ENCODE data around the gene PSME4. TPM values are rescaled to one million over a fixed set of nuclear protein-coding genes. Genes with fewer than 3 reads are reported as not detected.

Gene PSME4
- total RNA-seq = 10 to 100 TPM; 41.6 to 49.9 TPM
- long read RNA-seq, donor 1, partial matches to known transcripts = 3 of 5 reads
- long read RNA-seq, donor 1, other reads (novel, unspliced or antisense) = 2 of 5 reads
- long read RNA-seq, donor 2, partial matches to known transcripts = 4 of 6 reads
- long read RNA-seq, donor 2, other reads (novel, unspliced or antisense) = 2 of 6 reads

DNA sequence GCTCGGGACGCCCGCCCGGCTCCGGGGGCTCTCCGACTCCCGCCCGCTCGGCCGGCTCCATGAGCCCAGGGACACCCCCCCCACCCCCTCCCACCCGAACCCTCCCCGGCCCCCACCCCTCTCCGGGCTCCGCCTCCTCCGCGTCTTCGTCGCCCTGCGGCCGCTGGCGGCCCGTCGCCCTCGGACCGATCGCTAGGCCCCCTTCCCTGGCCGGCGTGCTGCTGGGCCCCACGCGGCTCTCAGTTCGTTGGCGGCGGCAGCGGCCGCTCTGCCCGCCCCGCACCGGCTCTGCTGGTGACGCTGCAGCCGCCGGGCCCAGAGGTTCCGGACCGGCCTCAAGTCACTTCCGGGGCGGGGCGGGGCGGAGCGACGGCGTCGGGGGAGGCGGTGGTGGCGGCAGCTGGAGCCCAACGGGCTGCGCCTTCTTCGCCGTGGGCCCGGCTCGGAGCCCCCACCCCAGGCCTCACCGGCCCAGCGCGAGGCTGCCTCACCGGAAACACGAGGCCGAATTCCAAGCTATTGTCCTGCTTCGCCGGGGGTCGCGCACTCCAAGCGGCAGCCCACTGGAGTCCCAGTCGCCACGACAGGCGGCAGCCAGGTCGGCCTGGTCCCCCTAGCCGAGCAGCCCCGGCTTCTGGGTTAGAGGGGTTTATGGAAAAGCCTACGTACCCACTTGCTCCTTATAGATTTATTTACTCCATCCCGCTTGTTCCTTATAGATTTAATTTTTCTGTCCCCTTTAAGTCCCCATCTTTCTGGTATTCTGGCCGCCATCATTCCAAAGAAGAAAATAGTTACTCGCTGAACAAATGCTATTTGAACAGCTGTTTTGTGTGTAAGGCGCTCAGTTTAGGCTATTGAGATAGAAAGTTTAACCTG, at the start of gene PSME4:
PSME4 (minus strand) TSS at position 270 of the 879 bp plus-strand sequence; CDS start at position 61, 209 bp downstream.
- peak; percentile 99 for DNase-seq (ENCODE audit: low spot score)
- intact Hi-C loops (cut with DNase I) = no loop called here

- no peak for DNase-seq (ENCODE audit: low spot score)
- intact Hi-C loops (cut with DNase I) = no loop called here
These were observed 45.3 kb upstream of the PSME4 start for GRCh38 chr2:54015798-54016699.

DNA sequence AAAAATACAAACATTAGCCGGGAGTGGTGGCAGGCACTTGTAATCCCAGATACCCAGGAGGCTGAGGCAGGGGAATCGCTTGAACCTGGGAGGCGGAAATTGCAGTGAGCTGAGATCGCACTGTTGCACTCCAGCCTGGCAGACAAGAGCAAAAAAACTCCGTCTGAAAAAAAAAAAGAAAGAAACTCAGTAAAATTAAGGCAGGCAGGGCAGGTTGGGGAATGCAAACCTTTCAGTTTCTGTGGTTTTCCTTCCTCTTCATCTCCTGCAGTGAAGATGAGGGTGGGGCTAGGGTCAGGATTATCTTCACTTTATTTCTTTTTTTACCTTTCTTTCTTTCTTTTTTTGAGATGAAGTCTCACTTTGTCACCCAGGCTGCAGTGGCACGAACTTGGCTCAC, 43.2 kb upstream of the PSME4 start:
- DNase-seq (ENCODE audit: low spot score) = no peak
- intact Hi-C loops (cut with DNase I) = no loop called here

DNA sequence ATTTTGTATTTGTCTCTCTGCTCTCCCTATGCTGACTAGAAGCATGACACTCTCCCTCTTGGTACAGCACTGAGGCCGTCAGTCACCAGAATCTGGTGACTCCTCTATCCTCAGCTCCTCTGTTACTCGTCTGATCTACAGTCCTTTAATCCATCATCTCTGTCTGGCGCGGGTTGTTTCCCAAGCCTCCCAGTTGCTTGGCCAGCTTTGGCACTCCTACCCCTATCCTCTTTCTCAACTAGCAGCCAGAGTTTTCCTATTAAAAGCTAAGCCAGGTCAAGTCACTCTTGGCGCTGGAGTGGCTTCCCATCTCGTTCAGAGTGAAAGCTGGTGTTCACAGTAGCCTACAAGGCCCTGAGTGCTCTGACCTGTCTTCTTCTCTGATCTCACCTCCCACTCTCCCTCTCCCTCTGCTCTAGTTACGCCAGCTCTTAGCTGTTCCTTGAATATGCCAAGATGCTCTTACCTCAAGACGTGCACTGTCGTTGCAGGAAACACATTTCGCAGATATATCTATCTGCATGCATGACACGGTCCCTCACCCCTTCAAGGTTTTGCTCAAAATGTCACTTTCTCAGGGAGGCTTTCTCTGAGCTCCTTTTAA, 41.8 kb upstream of the PSME4 start:
- no peak for DNase-seq (ENCODE audit: low spot score)
- intact Hi-C loops (cut with DNase I) = no loop called here

DNA sequence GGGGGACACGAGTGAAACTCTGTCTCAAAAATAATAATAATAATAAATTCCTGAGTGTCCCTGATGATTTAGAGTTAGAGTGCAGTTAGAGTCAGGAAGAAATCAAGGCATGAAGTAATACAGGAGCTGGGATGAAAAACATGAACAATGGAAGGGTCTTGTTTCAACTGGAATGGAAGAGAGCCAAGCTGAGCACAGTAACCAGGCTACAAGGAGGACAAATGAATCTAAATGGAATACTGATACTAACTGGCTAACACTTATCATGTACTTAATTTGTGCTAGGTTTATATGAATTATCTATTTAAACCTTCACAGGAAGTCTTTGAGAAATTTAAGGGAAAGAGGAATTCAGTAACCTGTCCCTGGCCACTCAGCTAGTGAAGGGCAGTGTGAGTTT, 38.8 kb upstream of the PSME4 start:
- intact Hi-C loops (cut with DNase I) = no loop called here
- DNase-seq (ENCODE audit: low spot score) = no peak

DNA sequence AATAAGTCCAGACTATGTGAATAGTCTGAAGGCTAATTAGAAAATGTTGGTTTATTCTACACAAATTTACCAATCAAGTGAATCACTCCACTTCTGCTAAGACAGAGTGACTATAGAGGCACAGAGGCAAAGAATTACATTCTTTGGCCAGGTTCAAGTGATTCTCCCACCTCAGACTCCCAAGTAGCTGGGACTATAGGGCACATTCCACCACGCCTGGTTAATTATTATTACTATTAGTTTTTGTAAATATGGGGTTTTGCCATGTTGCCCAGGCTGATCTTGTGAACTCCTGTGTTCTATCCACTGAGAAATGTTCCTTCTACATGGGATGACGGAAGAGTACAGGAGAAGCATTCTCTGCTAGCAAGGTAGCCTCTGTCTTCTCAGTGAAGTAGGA, 37.6 kb upstream of the PSME4 start:
- intact Hi-C loops (cut with DNase I) = no loop called here
- DNase-seq (ENCODE audit: low spot score) = no peak

DNA sequence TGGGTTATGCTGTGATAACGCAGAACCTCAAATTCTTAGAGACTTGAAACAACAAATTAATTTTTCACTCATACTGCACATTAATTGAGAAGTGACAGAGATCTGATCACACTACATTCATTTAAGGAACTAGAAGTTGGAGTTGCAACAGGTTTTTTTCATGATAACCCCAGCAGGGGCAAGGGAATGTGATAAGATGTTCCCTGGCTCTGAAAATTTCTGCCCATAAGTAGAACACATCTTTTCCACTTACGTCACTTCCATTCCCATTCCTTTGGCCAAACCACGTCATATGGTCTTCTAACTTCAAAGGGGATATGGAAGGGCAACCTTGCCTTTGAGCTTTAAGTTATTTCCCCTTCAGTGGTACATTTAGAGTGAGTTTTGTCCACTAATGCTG, 29.7 kb upstream of the PSME4 start:
- no peak for DNase-seq (ENCODE audit: low spot score)
- intact Hi-C loops (cut with DNase I) = no loop called here

DNA sequence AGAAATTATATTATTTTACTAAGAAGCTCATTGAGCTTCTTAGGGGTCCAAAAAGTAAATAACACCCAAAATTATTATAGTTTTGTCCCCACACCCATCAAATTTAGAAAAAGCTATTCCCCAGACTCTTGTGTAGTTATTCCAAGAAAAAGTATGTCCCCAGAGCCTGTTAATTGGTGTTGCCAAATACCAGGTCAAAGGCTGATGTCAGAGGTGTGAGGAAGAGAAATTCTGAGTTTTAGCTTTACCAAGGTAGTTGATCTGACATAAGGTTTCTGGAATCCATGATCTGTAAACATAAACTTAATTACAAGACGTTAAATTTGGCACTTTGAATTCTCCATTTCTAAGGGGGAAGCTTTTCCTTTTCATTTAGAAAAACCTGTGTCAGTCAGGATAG, 29.3 kb upstream of the PSME4 start:
- intact Hi-C loops (cut with DNase I) = no loop called here
- DNase-seq (ENCODE audit: low spot score) = no peak

DNA sequence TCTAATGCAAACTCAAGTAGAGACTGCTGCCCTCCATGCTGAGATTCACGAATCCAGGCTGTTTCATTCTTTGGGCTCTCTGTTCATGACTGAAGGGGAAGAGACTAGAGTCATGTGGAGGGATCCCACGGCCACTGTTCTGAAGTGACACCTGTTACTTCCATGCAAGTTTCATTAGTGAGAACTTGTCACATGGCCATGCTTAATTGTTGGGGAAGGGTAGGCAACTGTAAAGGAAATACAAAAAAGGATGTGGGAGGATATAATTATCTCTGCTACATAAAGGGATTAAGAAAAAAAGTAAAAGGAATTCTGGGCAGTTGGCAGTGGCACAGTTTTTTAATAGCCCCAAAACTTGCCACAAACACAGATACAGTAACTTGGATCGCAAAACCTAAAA, 28.0 kb upstream of the PSME4 start:
- DNase-seq (ENCODE audit: low spot score) = no peak
- intact Hi-C loops (cut with DNase I) = no loop called here

DNA sequence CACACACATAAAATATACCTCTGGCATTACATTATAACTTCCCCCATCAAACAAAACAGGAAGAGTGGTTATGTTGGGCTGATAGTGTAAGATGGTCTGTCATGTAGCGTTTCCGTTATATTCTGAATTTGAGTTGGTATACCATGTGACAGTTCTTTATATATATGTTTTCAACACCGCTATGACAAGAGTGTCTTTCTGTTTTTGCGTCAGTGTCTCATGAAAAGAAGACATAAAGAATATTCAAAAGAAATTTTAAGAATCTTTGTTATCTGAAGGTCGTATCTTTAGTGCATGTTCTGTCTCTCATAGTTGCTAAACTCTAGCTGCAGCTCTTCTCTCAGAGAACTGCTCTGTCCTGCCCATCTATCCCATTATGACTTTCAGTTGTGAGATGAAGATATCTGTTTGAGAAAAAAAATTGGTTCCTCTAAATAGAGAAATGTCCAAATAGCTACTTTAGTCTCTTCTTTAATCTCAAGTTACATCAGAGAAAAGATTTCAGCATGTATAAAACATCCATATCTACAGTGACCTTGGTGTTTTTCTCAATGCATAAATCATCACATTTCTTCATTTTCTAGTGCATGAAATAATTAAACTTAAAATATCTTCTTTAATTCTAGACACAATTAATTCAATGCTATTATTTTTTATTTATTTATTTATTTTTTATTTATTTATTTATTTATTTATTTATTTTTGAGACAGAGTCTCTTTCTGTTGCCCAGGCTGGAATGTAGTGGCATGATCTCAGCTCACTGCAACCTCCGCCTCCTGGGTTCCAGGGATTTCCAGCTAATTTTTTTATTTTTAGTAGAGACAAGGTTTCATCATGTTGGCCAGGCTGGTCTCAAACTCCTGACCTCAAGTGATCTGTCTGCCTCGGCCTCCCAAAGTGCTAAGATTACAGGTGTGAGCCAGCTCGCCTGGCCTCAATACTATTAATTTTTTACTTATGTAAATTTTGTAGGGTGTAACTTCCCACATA, 24.3 kb upstream of the PSME4 start:
- DNase-seq (ENCODE audit: low spot score) = no peak
- intact Hi-C loops (cut with DNase I) = no loop called here

DNA sequence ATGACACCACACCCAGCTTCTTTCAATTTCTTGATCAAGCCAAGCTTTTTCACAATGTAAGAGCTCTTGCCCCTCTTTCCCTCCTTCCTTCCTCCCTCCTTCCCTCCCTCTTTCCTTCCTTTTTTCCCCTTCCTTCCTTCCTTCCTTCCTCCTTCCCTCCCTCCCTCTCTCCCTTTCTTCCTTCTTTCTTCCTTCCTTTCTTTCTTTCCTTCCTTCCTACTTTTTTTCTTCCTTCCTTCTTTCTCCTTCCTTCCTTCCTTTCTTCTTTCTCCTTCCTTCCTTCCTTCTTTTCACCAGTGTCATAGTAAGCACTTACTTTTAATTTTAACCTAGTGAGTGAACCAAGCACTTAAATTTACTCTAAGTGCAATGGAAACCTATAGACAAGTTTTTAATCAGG, 21.2 kb upstream of the PSME4 start:
- intact Hi-C loops (cut with DNase I) = no loop called here
- no peak for DNase-seq (ENCODE audit: low spot score)

DNA sequence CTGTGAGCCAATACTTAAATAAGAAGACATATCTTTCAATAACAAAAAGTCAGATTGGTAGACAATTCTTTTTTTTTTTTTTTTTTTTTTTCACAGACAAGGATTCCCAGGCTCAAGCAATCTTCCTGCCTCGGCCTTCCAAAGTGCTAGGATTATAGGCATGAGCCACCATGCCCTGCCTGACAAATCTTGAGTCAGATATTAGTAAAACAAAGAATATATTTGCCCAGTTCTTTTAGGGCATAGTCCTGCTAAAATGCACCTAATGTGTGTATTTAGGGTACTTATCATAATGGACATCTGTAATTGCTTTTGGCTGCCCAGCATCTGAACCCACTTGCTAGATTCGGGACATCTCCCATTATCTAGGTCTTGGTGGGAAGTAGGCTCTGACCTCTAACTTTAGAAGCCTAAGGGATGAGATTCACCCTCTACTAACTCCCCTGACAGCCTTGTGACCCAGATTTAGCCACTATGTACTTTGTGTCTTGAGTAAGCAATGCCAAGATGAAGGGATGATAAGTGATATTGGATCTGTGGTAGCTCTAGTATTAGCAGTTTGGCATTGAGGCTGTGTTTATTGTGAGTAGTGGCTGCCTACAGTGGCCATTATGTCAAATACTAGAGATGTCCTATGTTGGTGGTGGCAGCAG, 18.5 kb upstream of the PSME4 start:
- intact Hi-C loops (cut with DNase I) = no loop called here
- DNase-seq (ENCODE audit: low spot score) = no peak

GRCh38 chr2:53987336-53987921, 16.6 kb upstream of the PSME4 start:
- intact Hi-C loops (cut with DNase I) = no loop called here
- no peak for DNase-seq (ENCODE audit: low spot score)

- no peak for DNase-seq (ENCODE audit: low spot score)
These were observed 14.9 kb upstream of the PSME4 start for GRCh38 chr2:53985646-53986045.

DNA sequence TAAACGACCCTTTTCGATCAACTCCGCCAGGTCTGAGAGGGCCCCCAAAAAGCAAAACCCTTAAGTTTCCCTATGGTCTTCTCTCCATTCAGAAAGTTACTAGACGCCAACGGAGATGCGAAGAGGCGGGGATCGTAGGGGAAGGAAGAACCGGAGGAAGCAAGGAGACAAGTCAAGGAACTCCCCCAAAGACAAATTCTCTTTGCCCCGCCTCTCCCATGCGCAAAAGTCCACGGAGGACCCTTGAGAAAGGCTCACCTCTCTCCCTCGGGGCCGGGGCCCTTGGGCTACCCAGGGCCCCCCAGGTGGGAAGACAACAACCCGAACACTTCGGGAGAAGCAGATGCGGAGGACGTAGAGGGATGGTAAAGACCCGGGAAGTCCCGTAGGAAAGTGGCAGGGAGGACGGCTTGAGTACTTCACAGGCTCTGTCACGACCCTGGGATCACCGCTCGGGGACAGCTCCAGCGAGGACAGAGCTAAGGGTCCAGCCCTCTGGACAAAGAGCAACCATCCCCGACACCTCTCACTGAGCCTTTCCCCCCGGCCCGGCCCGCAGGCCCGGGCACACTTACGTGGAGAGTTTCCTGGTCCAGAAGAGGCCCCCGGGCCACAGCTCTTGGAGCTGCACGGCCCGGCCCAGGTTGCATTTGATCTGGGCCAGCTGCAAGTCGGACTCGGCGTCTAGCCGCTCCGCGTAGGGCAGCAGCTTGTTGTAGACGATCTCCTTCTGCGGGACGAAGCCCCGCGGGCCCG, 647 bp downstream of the PSME4 start:
- intact Hi-C loops (cut with DNase I) = no loop called here
- DNase-seq (ENCODE audit: low spot score) = peak; percentile 81

More at GRCh38 chr2:53985646-53986045, 14.9 kb upstream of the PSME4 start:
- intact Hi-C loops (cut with DNase I) = no loop called here

- intact Hi-C loops (cut with DNase I) = no loop called here
These were observed 1.4 kb downstream of the PSME4 start for GRCh38 chr2:53969285-53969967.

More at GRCh38 chr2:53969285-53969967, 1.4 kb downstream of the PSME4 start:
- no peak for DNase-seq (ENCODE audit: low spot score)

All from posterior vena cava (tissue), 2 donors.